Midbrain (tissue), 1 donor: ENCODE data around the gene CORO6.
A peak's percentile ranks its signal among the peaks of the same experiment; 100 is the strongest.
"Not testable (repeated sequence)": the region's sequence is repeated elsewhere in the genome, so short reads cannot be mapped to it uniquely, and the experiment has no call there.

ENCODE experiments used
- DNase-seq: peaks from one replicate; lab custom pipeline; 2025; lab: John Stamatoyannopoulos, UW

The CORO6 gene

DNA sequence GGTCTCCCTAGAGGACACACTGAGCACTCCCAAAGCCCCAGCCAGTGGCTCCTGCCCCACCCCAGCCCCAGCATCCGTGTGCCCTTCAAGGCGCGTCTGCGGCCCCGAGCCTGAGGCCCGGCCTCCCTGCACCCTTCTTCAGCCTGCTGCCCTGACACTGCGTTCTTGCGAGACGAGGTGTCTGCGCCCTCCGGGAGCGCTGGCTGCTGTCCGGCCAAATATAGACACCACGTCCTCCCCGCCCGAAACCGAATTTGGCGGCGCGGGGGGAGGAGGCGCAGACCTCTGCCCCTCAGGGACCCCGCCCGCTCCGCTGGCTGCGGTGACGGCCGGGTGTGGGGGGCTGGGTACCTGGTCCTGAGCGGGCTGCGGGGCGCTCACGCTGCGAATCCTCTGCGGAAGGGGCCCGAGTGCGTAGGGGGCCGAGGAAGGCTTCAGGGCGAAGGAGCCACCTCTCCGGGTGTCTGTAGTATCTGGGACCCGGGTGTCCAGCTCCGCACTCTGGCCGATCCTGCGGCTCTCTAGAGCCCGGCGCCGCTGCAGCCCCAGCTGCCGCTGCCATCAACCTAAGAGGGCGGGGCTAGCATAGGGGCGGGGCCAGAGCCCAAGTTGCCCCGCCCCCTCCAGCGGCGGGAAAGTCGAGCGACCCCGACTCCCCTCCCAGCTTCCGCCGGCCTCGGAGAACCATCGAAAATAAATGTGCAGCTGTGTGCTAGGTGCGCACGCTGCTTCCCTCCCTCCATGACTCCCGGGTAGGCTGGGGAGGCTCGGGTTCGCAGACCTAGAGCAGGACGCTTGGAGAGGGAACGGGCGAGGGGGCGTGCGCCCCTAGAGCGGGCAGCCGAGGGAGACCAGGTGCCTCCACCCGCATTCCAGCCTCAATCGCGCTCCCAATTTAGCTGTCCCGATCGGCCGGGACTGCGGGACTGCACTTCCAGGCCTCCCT lies at the start of gene CORO6:
Gene CORO6 (minus strand): TSS at position 576 of the 946 bp plus-strand sequence. CDS start 1,491 bp downstream, outside the sequence.
- peak; percentile 72 for DNase-seq

- DNase-seq: no peak
Observed at GRCh38 chr17:29671661-29672060, 48.9 kb upstream of the CORO6 start.

DNA sequence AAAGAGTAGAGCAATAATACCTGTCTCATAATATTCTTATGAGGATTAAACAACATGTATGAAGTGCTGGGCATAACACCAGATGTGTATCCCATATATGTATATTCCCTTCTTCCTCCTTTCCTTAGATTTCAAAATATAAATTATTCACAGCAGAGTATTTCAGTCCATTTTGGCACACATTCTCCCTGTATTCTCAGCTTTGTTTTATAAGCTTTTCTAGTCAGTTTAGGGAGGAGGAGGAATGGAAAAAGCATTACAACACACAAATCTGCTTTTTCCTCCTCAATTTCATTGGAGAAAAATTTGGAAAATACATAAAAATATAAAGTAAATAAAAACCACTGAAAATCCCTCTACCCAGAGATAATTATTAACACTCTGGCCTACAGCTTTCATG lies 46.6 kb upstream of the CORO6 start:
- DNase-seq: no peak

DNA sequence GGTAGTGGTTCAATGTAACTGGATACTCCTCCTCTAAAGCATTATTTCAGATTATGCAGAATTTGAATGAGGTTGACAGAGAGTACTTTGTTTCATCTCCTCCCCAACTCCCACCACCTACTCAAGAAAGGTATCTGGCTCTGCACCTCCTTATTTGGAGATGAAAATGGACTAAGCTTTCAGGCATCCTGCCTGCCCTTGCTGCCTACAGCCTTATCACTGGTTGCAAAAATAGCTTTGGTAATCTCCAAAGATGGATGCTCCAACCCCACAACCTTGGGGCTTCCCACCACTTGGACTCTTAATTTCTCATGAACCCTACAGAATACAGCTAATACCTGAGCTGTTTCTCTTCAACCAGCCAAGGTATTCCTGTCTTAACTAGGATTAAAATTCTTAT lies 45.3 kb upstream of the CORO6 start:
- DNase-seq: no peak

GRCh38 chr17:29665481-29665810 lies 42.7 kb upstream of the CORO6 start:
- DNase-seq: no peak

- DNase-seq: no peak
Observed at GRCh38 chr17:29664743-29665480, 42.2 kb upstream of the CORO6 start.

DNA sequence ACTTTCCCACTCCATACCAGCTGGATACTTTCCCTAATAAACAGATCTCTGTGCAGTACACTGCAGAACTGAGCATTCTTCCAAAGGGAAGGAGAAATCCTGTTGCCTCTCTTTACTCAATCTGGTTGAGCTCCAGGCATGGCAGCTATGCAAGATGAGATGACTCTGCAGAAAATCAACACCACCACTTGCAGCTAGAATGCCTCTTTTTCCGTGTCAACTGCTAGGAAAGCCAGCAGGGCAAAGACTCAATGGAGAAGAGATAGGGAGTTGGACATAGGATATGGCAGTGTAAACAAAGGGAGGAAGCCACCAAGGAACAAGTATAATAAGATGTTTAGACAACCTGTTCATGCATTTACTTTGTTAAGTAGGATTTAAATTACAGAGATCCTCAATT lies 40.4 kb upstream of the CORO6 start:
- peak; percentile 25 for DNase-seq

DNA sequence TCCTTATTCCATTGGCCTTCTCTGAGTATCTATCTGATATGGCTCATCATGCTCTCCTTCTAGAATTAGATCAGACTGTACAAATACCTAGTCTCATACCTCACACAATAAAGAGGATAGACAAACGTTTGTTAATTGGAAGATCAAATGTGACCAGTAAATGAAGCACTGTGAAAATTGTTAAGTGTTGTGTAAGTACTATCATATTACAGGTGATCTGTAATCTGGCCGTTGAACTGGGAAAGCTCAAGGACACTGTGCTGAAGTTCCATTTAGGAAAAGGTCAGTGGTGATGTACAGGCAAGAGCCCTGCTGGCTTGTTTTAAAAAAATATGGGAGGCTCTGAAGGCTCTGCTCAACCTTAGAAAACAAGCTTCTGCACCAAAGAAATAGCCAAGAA lies 38.5 kb upstream of the CORO6 start:
- no peak for DNase-seq

DNA sequence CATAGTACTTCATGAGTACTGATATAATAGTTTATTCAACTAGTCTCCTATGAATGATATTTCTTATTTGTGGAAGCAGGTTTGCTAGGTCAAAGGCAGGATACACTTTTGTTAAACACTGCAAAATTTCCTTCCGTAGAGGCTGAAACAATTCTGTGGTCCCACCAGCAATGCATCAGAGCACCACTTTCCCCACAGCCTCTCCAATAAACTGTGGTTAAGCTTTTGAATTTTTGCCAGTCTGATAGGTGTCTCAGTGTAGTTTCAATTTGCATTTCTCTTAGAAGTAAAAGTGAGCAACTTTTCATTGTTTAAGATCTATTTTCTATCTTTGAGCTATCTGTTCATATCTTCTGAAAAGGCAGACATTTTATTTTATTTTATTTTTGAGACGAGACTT lies 36.4 kb upstream of the CORO6 start:
- no peak for DNase-seq

DNA sequence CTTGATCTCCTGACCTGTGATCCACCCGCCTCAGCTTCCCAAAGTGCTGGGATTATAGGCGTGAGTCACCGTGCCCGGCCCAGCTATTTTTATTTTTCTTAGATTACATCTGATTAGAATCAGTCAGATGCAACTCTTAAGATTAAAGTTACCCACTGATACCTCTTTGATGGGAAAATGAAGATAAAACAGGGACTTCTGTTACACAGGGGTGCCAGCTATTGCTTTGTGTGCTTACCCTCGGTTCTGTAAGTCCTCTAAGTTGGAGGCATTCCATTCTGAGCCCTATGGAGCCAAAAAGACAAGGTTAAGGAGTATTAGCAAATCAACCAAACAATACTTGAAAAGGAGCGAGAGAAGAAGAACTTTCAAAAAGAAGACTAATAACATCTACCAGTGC lies 32.6 kb upstream of the CORO6 start:
- DNase-seq: no peak

GRCh38 chr17:29653995-29654714 lies 31.4 kb upstream of the CORO6 start:
- no peak for DNase-seq

GRCh38 chr17:29652976-29653375 lies 30.3 kb upstream of the CORO6 start:
- DNase-seq: no peak

- not testable (repeated sequence) for DNase-seq
Observed at GRCh38 chr17:29651913-29652312, 29.2 kb upstream of the CORO6 start.

GRCh38 chr17:29650396-29650795 lies 27.7 kb upstream of the CORO6 start:
- DNase-seq: no peak

- DNase-seq: no peak
Observed at GRCh38 chr17:29649359-29649758, 26.6 kb upstream of the CORO6 start.

DNA sequence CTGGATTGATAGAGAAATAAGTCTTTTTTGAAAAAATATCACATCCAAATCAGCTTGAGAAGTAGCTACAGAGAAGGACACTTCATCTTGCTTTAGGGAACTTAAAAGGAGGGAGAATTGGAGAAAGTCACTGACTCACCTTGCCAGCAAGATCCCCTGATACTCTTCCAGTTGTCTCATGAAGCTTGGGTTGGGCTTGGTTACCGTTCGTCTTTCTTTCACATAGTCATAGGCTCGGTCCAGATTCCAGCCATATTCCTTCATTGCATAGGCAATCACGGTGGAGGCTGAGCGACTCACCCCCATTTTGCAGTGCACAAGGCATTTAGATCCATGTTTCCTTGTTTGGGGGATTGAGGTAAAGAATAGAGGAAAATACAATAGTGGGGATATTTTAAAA lies 25.3 kb upstream of the CORO6 start:
- no peak for DNase-seq

- peak; percentile 61 for DNase-seq
Observed at GRCh38 chr17:29645515-29646051, 22.9 kb upstream of the CORO6 start.

DNA sequence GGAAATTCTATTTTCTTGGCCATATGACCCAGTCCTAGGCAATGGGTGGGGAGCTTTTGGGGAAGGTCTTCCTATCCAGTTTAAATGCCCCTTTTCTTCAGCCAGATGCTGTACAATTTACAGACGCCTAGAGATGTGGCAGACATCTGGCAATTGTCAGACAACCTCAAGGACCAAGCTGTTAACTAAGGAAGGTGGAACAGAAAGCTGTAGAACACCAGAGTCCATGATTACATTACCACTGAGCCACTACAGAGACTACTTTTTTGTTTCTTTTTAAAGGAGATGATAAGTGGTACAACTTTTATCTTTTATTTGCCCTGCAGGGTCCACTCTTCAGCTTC lies 21.1 kb upstream of the CORO6 start:
- no peak for DNase-seq

DNA sequence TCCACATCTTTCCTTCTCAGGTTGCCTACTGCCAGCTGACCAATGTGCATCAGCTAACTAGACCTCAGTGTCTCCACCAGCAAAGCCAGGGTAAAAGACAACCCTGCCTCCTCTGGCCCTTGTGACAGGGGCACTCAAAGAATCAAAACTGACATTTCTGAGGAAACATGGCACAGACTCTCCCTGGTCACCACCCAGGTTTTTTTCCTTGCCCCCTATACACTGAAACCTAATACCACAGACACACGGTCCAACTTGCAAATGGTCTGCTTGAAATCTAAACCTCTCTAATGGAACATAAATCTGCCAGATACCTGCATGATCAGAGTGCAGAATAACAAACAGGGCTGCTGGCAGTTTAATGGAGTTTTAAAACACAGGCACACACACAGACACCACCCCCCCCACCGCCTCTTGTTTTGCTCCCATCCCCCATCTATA lies 19.5 kb upstream of the CORO6 start:
- no peak for DNase-seq

DNA sequence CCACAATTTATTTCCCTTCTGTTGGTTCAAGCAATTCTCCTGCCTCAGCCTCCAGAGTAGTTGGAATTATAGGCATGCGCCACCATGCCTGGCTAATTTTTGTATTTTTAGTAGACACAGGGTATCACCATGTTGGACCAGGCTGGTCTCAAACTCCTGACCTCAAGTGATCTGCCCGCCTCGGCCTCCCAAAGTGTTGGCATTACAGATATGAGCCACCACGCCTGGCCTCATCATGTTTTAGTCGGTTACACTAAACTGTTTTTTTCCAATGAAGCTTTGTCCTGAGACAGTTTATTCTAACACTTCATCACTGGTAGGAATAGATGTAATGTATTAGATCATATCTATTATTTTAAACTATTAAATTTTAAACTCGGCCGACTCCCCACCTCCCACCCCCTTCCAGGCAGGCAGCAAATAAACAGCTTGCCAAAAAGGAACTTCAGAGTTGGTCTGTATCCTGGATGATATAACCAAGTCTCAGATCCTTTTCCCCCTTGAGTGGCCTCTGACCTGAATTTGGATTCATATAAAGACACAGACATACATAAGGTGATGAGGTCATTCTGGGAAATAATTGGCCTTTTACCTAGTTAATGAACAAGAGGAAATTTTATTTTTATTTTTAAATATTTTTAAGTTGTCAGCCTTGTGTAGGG lies 18.4 kb upstream of the CORO6 start:
- DNase-seq: no peak

GRCh38 chr17:29640413-29640812 lies 17.7 kb upstream of the CORO6 start:
- DNase-seq: no peak

GRCh38 chr17:29633886-29634285 lies 11.2 kb upstream of the CORO6 start:
- no peak for DNase-seq
